Islet of Langerhans (tissue), 1 donor: ENCODE results near the gene EMID1.

Experiments
- FAIRE-seq: peaks from one replicate; lab custom pipeline; 2011; peaks lifted over from hg19 to GRCh38; lab: Jason Lieb, UNC

EMID1 gene

DNA sequence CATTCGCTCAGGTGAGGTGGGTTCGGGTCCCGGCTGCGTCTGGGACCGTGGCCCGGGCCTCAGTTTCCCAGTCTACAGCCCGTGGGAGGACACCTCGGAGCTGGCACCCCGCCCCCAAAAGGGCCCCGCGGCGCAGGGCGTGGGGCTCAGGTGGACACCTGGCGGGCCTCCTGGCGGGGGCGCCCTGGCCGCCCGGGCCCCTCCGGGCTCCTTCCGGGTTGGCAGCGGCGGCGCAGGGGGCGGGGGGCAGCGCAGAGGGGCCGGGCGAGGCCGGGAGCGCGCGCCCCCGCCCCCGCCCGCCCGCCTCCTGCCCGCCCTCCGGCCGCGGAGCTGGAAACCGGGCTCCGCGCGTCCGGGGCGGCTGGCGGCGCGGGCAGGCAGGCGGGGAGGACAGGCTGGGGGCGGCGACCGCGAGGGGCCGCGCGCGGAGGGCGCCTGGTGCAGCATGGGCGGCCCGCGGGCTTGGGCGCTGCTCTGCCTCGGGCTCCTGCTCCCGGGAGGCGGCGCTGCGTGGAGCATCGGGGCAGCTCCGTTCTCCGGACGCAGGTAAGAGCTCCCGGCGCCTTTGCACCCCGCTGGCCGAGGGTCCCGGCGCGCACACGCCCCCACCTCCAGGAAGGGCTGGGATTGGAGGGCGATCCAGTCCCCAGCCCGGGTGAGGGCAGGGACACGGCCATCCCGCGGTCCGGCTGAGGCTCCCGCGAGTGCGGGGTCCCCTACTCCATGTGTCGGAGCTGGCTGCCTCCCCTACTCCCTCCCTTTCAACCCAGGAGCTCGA lies at the start of gene EMID1:
EMID1 (plus strand) TSS at position 303 of the 778 bp plus-strand sequence; CDS start at position 446, 143 bp downstream.
- FAIRE-seq, result no peak

DNA sequence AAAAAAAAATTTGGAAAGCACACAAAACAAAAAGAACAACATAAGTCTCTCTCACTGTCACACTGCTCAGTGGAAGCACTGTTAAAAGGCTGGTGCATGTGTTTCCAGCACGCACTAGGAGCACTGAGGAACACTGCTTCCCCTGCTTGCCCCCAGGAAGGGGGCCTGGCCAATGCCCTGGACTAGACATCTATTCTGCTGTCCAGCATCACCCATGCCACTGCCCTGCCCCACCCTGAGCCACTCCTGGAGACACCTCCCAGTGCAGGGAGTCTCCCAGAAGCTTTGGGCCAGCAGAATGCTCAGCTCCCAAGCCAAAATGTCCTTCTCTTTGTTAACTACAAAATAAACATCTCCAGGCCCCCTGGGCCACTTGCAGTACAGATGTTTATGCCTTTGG lies 49.7 kb upstream of the EMID1 start:
- FAIRE-seq, result no peak

DNA sequence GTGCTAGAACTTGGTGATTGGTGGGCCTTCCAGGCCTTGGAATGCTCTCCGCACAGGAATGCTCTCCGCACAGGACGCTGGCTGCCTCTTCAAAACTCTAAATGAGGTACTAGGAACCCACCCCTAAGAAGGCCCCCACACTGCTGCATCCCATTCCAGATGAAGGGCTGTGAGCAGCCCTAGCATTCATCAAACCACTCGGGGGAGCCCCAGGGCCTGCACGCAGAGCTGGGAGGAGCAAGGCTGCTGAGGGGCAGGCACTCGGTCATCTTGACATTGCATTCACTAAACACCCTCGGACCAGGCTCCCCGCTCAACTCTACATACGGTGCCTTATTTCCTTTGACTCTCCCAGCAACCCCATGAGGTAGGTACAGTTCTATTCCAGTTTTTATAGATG lies 49.2 kb upstream of the EMID1 start:
- FAIRE-seq, result no peak

DNA sequence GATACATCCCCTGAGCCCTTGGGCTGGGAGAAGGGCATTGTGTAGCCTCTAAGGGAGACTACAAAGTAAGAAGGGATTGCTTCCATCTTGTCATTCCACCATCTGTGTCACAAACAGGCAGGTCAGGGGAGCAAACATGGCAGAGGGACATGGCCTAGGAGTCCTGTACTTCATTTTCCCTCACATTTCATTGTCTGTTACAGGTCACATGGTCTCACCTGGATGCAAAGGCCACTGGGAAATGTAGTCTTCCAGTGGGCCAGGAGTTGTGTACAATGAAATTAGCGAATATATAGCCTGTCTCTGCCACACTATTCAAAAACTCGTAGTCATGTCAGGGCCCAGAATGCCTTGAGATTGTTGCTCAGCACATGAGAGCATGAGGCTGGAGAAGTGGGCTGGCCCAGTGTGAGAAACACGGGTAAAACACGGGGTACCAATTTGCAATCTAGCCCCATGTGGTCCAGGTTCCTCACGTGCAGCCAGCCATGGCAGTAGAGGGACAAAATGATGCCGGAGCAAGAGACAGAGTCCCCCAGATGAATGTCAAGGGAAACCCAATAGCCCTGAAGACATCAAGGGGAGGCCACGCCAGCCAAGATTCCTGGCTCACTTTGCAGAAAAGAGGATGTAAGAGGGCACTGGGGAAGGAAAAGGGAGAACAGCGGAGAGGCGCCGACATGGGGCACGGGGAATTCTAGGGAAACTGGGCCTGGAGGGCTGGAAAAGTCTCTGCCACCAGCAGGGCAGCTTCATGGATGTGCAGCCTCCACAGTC lies 47.7 kb upstream of the EMID1 start:
- no peak for FAIRE-seq

DNA sequence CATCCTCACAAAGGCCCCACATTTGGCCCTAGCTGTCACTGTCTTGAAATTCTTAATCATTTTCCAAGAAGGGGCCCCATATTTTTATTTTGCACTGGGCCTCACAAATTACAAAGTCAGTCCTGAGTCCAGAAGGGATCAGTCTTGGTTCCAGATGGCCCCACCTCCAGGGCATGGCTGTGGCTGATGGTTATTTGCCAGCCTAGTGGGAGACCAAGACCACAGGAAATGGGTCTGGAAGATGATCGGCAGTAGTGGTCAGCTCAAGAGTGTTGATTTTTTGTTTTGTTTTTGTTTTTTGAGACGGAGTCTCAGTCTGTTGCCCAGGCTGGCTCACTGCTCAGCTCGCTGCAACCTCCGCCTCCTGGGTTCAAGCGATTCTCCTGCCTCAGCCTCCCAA lies 47.1 kb upstream of the EMID1 start:
- no peak for FAIRE-seq

DNA sequence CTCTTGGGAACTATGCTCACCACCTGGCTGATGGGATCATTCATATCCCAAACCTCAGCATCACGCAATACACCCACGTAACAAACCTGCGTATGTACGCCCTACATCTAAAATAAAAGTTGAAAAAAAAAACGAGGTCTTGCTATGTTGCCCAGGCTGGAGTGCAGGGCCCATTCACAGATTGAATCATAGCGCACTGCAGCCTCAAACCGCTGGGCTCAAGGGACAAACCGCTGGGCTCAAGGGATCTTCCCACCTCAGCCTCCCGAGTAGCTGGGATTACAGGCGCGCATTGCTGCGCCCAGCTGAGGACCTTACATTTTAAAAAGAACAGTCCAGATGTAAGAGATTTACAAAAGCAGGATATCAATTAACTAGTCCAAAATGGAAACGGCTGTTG lies 41.9 kb upstream of the EMID1 start:
- no peak for FAIRE-seq

DNA sequence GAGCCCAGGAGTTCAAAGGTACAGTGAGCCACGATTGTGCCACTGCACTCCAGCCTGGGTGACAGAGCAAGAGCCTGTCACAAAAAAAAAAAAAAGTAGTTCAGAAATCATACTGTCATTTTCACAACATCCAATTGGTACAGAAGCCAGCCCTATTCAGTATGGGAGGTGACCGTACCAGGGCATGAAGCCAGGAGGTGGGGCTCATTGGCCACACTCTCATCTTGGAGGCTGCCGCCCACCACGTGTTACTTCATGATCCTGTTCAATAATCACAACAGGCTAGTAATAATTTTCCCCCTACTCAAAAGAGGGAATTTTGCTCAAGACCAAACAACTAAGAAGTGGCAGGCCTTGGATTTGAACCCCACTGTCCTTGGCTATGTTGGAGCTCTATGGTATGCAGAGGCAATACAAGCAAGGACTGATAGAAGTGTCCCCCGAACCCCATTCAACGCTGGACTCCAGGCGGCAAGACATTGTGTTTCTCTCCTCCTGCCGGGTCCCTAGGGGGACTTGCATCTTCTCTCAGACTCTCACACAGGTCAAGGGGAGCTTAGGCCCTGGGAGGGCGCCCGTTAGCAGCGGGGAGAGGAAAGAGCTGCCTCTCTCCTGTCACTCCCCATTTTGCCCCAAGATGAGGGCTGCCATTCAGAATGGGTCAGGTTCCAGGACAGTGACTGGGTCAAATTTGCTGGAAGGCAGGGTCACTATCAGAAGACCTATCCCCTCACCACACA lies 40.2 kb upstream of the EMID1 start:
- no peak for FAIRE-seq

DNA sequence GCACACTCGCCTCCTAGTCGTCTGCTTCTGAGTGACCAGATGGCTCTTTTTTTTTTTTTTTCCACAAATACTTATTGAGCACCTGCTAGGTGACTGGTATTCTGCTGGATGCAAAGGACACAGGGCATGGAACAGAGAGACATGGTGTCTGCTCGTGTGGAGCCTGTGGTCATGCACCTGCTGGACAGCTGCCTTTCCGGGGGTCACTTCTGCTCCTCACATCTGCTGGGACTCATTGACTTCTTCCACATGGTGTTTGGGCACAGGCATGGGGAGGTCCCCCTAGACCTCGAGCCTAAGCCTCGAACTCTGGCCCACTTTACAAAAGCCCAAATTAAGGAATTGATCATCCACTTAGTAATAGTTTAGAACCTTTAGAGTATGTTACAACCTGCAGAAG lies 39.5 kb upstream of the EMID1 start:
- no peak for FAIRE-seq

DNA sequence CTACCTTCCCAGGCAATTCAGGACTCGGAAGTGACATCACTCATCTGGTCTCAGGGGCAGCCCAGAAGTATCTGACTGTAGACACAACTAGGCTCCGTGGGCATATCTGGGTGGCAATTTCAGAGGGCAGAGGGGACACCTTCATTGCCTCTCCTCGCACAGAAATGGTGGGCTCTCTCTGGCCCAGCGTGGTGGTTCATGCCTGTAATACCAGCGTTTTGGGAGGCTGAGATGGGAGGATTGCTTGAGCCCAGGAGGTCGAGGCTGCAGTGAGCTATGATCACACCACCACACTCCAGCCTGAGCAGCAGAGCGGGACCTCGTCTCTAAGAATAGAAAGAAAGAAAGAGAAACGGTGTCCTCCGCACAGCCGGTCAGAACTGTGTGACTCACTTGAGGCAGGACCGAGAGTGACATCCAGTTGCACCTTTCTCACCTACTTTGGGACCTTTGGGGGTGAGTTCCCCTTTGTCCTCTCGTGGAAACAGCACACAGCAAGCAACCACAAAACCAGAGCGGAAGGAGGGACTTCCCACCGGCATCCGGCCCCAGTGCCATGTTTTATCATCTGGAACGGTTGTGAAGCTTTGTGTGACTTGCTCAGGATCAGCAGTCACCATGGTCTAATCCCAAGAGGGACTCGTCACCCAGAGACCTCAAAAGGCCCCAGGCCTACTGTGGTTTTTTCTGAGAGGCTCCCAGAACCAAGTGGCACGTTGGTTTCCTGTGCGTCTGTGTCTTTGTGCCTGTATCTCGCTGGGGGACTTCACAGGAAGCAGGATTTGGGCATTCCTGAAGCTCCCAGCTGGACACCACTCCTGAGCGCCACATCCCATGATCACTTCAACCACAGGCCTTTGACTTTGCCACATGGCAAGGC lies 38.4 kb upstream of the EMID1 start:
- no peak for FAIRE-seq

DNA sequence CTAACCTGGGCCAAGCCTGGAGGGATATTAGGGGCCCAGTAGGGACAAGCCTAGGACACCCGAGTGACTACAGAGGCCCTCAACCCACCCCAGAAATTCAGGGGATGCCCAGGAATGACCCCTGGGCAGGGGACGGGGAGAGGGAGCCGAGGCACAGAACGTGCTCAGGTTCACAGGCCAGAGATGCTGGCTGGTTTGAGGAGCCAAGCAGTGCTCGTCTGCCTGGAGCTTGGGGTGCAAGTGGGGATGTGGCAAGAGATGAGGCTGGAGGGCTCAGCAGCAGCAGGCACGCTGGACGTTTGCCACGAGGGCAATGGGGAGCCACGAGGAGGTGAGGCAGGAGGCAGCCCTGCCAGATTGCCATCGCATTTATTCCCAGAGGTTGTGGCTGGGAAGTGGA lies 34.0 kb upstream of the EMID1 start:
- no peak for FAIRE-seq

DNA sequence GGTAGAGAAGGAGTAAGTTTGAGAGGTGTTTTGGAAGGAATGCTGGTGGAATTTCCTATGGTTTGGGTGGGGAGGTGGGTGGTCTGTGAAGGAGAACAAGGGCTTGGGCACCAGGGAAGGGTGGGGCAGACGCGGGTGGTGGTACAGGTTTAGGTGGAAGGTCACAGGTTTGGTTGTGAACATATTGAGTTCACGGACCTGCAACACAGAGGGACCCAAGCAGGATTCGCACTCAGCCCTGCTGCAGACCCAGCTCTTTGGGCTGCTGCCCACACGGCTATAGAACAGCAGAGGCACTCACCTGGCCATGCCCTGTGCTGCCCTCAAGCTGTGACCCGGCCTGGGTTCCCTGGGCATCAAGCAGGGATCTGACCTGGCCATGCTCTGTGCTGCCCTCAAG lies 33.5 kb upstream of the EMID1 start:
- FAIRE-seq, result no peak

DNA sequence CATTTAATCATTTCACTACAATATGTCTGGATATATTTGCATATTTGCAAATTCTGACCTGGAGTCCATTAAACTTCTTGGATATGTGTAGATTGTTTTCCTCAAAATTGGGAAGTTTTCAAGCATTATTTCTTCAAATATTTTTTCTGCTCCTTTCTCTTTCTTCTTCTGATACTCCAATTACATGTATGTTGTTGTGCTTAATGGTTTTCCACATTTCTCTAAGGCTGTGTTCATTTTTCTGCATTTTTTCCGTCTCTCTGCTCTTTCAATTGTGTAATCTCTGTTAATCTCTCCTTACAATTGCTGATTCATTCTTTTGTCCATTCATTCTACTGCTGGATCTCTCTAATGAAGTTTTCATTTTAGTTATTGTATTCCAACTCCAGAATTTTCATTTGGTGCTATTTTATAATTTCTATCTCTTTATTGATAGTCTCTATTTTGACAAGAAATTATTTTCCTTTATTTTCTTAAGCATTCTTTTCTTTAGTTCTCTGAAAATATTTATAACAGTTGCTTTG lies 30.3 kb upstream of the EMID1 start:
- no peak for FAIRE-seq

DNA sequence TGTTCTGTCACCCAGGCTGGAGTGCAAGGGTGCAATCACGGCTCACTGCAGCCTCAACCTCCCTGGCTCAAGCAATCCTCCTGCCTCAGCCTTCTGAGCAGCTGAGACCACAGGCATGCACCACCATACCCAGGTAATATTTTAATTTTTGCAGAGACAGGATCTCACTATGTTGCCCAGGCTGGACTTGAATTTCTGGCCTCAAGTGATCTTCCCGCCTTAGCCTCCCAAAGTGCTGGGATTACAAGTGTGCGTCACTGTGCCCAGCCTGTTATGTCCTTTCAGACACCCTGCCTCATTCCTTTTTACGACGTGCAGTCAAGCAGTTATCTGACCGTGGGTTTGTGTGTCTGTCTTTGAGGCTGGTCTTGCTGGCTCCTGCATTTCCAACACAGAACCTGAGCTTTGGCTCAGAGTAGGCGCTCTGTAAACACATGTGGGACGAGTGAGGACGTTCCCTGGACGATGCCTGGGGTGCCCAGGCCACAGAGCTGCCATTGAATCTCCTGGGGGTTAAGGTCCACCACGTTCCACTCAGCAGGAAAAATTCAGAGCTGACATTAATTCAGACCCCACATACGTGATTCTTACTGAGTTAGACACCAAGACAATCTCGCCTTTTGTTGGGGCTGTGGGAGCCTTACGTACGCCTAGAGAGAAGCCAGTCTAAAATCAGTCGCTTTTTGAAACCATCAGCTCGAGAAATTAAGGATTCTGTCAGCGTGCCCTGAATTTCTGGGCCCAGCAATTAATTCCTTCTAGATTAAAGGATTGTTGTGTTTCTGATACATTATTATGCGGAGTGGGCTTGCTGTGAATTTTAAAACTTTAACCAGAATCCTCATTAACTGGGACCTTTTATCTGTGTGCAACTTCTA lies 21.5 kb upstream of the EMID1 start:
- FAIRE-seq, result no peak

DNA sequence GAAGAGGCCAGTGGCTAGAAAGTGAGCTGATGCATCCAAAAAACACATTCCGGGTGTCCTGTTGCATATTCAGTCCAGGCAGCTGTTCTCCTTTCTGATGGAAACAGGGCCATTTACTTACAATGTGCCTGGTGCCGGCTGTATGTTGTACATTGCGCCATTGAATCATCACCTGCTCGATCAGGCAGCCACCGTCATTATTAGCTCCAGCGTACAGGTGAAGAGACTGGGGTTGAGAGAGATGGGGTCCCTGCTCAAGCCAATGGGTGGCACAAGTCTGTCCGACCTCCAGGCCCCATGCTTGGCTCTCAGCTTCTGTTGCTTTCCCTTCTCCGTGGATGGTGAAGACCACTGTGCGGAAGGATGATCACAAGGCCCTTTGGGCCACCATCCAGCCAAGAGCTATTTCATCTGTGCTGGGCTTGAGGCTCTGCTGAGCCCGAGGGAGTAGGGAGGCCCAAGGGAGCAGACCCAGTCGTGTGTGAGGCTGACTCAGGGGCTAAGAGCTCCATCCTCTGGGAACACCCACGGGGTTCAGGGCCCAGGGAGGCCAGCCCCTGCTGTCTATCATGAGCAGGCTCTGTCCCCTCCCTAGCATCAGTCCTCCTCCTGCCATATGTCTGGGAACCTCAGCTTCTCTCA lies 20.7 kb upstream of the EMID1 start:
- FAIRE-seq, result no peak

DNA sequence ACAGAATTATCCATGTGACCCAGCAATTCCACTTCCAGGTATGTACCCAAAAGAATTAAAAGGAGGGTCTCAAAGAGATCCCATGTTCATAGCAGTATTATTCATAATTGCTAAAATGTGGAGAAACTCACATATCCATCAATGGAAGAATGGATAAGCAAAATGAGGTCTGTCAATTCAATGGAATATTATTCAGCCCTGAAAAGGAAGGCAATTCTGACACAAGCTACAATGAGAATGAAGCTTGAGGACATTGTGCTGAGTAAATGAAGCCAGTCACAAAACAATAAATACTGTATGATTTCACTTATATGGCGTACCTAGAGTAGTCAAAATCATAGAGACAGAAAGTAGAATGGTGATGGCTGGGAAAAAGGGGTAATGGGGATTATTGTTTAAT lies 19.4 kb upstream of the EMID1 start:
- FAIRE-seq, result no peak

DNA sequence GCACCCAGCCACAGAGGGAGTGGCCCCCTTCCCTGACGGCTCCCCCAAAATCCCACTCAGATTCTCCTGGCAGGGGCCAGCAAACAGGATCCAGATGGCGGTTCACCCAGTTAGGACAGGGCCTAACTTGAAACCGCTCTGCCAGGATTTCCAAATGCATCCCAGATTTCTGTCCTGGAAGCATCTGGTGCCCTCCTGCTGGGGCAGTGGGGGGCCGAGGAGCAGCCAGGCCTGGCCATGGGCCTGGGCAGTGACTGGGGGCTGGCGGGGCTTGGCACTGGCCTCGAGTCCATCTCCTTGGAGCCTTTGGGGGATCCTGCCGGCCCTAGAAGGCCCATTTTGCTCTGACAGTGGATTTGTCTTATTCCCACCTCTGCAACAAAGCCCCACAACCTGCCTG lies 17.9 kb upstream of the EMID1 start:
- no peak for FAIRE-seq

DNA sequence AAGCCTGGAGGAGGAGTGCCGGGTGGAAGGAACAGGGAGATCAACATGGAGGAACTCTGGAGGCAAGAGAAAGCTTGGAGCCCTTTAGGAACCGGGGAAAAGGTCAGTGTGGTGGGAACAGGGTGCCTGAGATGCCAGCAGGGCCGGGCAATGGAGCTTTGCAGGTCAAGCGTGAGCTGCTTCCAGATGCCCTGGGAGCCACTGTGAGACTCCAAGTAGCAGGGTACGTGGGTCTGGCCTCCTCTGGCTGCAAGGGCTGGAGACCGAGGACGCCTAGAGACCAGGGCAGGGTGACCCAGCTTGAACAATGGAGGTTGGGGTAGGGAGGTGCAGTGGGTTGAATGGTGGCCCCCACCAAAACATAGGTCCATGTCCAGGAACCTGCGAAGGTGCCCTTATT lies 15.6 kb upstream of the EMID1 start:
- no peak for FAIRE-seq

DNA sequence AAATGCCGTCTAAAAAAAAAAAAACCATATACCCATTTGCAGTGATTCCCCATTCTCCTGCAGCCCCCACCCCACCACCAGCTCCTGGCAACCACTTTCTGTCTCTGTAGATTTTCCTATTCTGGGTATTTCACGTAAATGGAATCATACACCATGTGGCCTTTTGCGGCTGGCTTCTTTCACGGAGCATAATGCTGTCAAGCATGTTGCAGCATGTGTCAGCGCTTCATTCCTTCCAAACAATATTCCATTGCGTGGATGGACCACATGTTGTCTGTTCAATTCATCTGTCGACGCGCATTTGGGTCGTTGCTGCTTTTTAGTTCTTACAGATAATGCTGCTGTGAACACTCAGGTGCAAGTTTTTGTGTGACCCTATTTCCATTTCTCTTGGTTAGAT lies 14.8 kb upstream of the EMID1 start:
- FAIRE-seq, result no peak

DNA sequence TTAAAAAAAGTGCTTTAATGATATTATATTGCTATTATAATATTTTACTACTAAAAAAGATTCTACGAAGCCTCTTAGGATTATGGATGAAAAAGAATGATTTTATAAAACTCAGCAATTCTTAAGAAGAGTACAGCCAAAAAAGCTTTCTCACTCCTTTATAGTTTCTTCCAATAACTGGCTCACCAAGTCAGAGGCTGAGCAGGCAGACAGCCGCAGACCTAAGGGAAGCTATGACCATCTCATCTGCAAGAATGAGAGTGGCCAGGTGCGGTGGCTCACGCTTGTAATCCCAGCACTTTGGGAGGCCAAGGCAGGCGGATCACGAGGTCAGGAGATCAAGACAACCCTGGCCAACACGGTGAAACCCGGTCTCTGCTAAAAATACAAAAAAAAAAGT lies 12.7 kb upstream of the EMID1 start:
- no peak for FAIRE-seq

DNA sequence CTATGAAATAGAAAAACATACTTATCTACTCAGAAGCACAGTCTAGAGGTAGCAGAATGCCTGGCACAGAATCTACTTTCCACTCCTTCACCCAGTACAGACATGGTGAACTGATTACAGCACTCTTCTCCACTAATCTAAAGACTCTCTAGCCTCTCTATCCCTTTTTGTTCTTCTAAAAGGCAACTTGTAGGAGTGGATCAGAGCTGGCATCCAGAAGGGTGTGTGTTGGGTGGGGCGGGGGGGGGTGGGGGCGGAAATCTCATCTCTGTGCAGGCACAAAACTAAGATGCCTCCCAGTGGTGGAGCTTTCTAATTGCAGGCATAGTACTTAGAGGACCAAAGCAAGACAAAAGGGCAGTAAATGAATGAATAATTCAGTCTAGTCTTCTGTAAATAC lies 11.5 kb upstream of the EMID1 start:
- FAIRE-seq, result no peak
